Activated CD8-positive, alpha-beta memory T cell treated with anti-CD3 and anti-CD28 coated beads for 36 hours (primary cell): Measurements from ENCODE around the gene FAAH2. TPM values are rescaled to one million over a fixed set of nuclear protein-coding genes. Genes with fewer than 3 reads are reported as not detected.

Experiments
- total RNA-seq, 2 experiments: library from RNA; stranded (reverse); gene quantifications; one replicate each; pipeline ENCODE4 v1.2.3, GENCODE V29; 2021

FAAH2 gene
- total RNA-seq, 2 experiments from 2014 or later, result 1.1 to 1.4 TPM

Other genes starting within 250 kb of the FAAH2 start
- gene SPIN2B, start 165.2 kb upstream of the FAAH2 start, total RNA-seq, result 1 to 10 TPM; 6.7 to 8.2 TPM
- under 1 TPM; 0.34 to 0.44 TPM for gene SPIN2A, start 149.3 kb upstream of the FAAH2 start, total RNA-seq